ENCODE data around the gene PLEKHM3. TPM values are rescaled to one million over a fixed set of nuclear protein-coding genes. Genes with fewer than 3 reads are reported as not detected.

The PLEKHM3 gene
- total and polyA plus RNA-seq, 2 experiments from 2014 or later, result 3.9 to 8.8 TPM

DNA sequence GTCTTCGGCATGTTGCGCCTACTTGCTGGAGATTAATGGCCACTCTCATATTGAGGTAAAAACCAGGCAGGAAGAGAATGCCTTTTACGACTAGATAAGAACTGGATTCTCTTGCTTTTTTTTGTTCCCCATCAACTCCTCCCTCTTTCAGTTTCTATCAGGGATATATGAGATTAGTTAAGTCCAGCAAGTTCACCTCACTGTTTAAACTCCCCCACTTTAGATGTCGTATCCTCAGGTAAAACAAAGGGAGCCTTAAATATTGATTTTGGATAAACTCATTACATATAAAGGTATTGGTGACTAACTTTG, 98.4 kb downstream of the PLEKHM3 start:
- Histone ChIP-seq H4K20me1 (replicated peaks; ENCODE audit: insufficient read depth) (no peaks in the 10 kb centered on the region), H3K9me2 (ENCODE audit: insufficient read depth) (0 out of 2 replicates have a peak, but pooled peaks cover 3% of the 10 kb centered on the region), H3F3A (replicated peaks; ENCODE audit: low read depth) (no peaks in the 10 kb centered on the region), H3K27me3 (ENCODE audit: insufficient read depth) (no peaks in the 10 kb centered on the region), H3K27ac (ENCODE audit: low read depth) (no peak overlapping the region), H3K79me2 (replicated peaks; ENCODE audit: insufficient read depth) (no peaks in the 10 kb centered on the region), H2AFZ (no peak overlapping the region), H3K4me1 (ENCODE audit: insufficient read depth) (0 out of 2 replicates have a peak, but pooled peaks cover 3% of the 10 kb centered on the region), H3K36me3 (ENCODE audit: insufficient read depth) (no peaks in the 10 kb centered on the region; the same call in 1 of the 2 replicates), H3K4me3 (no peak overlapping the region), H3K4me2 (no peak overlapping the region)
- Mint-ChIP-seq H3K36me3 (ENCODE audit: low read depth) (no peaks in the 10 kb centered on the region), H3K4me1 (peaks cover 4% of the 10 kb centered on the region; the same call in 1 of the 3 replicates), H3K27me3 (ENCODE audit: insufficient read depth, low read depth, poor library complexity) (peaks cover 6% of the 10 kb centered on the region), H3K27ac (no peak overlapping the region), H3K4me3 (no peak overlapping the region), H3K9me3 (no peaks in the 10 kb centered on the region; the same call in 2 of the 3 replicates)
- no peak for DNase-seq (ENCODE audit: low spot score)
- TF ChIP-seq JUNB (IDR thresholded peaks at IDR 0.05; ENCODE audit: unreplicated experiment) (no peak), NANOG (IDR thresholded peaks at IDR 0.05; ENCODE audit: borderline replicate concordance) (no peak), STAT1 (IDR thresholded peaks at IDR 0.05; ENCODE audit: unreplicated experiment) (no peak), POLR2AphosphoS5 (IDR thresholded peaks at IDR 0.05; ENCODE audit: low read depth) (no peak), ZNF331 (CRISPR knock-in tag; IDR thresholded peaks at IDR 0.05; ENCODE audit: low read depth) (no peak), CREB1 (CRISPR knock-in tag; IDR thresholded peaks at IDR 0.05; ENCODE audit: low read depth) (no peak), EZH2phosphoT487 (IDR thresholded peaks at IDR 0.05; ENCODE audit: unreplicated experiment) (no peak), ZNF114 (CRISPR knock-in tag; IDR thresholded peaks at IDR 0.05) (no peak), EZH2 (IDR thresholded peaks at IDR 0.05; ENCODE audit: low read depth, unreplicated experiment) (no peak)
- TF ChIP-seq, protein P1, sequence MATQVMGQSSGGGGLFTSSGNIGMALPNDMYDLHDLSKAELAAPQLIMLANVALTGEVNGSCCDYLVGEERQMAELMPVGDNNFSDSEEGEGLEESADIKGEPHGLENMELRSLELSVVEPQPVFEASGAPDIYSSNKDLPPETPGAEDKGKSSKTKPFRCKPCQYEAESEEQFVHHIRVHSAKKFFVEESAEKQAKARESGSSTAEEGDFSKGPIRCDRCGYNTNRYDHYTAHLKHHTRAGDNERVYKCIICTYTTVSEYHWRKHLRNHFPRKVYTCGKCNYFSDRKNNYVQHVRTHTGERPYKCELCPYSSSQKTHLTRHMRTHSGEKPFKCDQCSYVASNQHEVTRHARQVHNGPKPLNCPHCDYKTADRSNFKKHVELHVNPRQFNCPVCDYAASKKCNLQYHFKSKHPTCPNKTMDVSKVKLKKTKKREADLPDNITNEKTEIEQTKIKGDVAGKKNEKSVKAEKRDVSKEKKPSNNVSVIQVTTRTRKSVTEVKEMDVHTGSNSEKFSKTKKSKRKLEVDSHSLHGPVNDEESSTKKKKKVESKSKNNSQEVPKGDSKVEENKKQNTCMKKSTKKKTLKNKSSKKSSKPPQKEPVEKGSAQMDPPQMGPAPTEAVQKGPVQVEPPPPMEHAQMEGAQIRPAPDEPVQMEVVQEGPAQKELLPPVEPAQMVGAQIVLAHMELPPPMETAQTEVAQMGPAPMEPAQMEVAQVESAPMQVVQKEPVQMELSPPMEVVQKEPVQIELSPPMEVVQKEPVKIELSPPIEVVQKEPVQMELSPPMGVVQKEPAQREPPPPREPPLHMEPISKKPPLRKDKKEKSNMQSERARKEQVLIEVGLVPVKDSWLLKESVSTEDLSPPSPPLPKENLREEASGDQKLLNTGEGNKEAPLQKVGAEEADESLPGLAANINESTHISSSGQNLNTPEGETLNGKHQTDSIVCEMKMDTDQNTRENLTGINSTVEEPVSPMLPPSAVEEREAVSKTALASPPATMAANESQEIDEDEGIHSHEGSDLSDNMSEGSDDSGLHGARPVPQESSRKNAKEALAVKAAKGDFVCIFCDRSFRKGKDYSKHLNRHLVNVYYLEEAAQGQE (IDR thresholded peaks at IDR 0.05; ENCODE audit: unreplicated experiment), result no peak
- TF ChIP-seq, protein P2, sequence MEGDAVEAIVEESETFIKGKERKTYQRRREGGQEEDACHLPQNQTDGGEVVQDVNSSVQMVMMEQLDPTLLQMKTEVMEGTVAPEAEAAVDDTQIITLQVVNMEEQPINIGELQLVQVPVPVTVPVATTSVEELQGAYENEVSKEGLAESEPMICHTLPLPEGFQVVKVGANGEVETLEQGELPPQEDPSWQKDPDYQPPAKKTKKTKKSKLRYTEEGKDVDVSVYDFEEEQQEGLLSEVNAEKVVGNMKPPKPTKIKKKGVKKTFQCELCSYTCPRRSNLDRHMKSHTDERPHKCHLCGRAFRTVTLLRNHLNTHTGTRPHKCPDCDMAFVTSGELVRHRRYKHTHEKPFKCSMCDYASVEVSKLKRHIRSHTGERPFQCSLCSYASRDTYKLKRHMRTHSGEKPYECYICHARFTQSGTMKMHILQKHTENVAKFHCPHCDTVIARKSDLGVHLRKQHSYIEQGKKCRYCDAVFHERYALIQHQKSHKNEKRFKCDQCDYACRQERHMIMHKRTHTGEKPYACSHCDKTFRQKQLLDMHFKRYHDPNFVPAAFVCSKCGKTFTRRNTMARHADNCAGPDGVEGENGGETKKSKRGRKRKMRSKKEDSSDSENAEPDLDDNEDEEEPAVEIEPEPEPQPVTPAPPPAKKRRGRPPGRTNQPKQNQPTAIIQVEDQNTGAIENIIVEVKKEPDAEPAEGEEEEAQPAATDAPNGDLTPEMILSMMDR (conservative IDR thresholded peaks at IDR 0.05; ENCODE audit: low read depth in 2 of 2), result no peak
- TF ChIP-seq, protein P3, sequence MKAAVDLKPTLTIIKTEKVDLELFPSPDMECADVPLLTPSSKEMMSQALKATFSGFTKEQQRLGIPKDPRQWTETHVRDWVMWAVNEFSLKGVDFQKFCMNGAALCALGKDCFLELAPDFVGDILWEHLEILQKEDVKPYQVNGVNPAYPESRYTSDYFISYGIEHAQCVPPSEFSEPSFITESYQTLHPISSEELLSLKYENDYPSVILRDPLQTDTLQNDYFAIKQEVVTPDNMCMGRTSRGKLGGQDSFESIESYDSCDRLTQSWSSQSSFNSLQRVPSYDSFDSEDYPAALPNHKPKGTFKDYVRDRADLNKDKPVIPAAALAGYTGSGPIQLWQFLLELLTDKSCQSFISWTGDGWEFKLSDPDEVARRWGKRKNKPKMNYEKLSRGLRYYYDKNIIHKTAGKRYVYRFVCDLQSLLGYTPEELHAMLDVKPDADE (IDR thresholded peaks at IDR 0.05), result no peak
- TF ChIP-seq, protein P4, sequence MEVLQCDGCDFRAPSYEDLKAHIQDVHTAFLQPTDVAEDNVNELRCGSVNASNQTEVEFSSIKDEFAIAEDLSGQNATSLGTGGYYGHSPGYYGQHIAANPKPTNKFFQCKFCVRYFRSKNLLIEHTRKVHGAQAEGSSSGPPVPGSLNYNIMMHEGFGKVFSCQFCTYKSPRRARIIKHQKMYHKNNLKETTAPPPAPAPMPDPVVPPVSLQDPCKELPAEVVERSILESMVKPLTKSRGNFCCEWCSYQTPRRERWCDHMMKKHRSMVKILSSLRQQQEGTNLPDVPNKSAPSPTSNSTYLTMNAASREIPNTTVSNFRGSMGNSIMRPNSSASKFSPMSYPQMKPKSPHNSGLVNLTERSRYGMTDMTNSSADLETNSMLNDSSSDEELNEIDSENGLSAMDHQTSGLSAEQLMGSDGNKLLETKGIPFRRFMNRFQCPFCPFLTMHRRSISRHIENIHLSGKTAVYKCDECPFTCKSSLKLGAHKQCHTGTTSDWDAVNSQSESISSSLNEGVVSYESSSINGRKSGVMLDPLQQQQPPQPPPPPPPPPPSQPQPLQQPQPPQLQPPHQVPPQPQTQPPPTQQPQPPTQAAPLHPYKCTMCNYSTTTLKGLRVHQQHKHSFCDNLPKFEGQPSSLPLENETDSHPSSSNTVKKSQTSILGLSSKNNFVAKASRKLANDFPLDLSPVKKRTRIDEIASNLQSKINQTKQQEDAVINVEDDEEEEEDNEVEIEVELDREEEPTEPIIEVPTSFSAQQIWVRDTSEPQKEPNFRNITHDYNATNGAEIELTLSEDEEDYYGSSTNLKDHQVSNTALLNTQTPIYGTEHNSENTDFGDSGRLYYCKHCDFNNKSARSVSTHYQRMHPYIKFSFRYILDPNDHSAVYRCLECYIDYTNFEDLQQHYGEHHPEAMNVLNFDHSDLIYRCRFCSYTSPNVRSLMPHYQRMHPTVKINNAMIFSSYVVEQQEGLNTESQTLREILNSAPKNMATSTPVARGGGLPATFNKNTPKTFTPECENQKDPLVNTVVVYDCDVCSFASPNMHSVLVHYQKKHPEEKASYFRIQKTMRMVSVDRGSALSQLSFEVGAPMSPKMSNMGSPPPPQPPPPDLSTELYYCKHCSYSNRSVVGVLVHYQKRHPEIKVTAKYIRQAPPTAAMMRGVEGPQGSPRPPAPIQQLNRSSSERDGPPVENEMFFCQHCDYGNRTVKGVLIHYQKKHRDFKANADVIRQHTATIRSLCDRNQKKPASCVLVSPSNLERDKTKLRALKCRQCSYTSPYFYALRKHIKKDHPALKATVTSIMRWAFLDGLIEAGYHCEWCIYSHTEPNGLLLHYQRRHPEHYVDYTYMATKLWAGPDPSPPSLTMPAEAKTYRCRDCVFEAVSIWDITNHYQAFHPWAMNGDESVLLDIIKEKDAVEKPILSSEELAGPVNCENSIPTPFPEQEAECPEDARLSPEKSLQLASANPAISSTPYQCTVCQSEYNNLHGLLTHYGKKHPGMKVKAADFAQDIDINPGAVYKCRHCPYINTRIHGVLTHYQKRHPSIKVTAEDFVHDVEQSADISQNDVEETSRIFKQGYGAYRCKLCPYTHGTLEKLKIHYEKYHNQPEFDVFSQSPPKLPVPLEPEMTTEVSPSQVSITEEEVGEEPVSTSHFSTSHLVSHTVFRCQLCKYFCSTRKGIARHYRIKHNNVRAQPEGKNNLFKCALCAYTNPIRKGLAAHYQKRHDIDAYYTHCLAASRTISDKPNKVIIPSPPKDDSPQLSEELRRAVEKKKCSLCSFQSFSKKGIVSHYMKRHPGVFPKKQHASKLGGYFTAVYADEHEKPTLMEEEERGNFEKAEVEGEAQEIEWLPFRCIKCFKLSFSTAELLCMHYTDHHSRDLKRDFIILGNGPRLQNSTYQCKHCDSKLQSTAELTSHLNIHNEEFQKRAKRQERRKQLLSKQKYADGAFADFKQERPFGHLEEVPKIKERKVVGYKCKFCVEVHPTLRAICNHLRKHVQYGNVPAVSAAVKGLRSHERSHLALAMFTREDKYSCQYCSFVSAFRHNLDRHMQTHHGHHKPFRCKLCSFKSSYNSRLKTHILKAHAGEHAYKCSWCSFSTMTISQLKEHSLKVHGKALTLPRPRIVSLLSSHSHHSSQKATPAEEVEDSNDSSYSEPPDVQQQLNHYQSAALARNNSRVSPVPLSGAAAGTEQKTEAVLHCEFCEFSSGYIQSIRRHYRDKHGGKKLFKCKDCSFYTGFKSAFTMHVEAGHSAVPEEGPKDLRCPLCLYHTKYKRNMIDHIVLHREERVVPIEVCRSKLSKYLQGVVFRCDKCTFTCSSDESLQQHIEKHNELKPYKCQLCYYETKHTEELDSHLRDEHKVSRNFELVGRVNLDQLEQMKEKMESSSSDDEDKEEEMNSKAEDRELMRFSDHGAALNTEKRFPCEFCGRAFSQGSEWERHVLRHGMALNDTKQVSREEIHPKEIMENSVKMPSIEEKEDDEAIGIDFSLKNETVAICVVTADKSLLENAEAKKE (CRISPR knock-in tag; IDR thresholded peaks at IDR 0.05), result no peak
- no peak for ATAC-seq

Measured in GM23338 (cell line).